CD4-positive, alpha-beta memory T cell (primary cell): ENCODE measurements around the gene KLLN. TPM values are rescaled to one million over a fixed set of nuclear protein-coding genes. Genes with fewer than 3 reads are reported as not detected.
A peak's percentile ranks its signal among the peaks of the same experiment; 100 is the strongest.
"Not testable (repeated sequence)": the region's sequence is repeated elsewhere in the genome, so short reads cannot be mapped to it uniquely, and the experiment has no call there.

ENCODE experiments used
- CTCF ChIA-PET: fragments of 350-600 bp; sonication (Branson Sonifier 250); formaldehyde crosslinking; loops from one replicate; lab custom pipeline; 2021; ENCODE audit warnings: inconsistent platforms; ENCODE audit not compliant: partially characterized antibody; lab: Charles Lee
- POLR2A ChIA-PET: fragments of 350-600 bp; sonication (Branson Sonifier 250); formaldehyde crosslinking; loops from one replicate; lab custom pipeline; 2021; ENCODE audit not compliant: partially characterized antibody; lab: Charles Lee
- DNase-seq, 5 donors: peaks; one replicate each; pipeline versions ENCODE4 v3.0.0 to v3.0.0-alpha.2; 2020 to 2022; ENCODE audit warnings: mixed read lengths in 1 of 5
- H3K27ac ChIP-seq: one replicate; pipeline ENCODE4 v1.7.0; 2013; ENCODE audit warnings: low read depth, low read length
- H3K27me3 ChIP-seq: 2 replicates; pipeline ENCODE4 v1.7.0; 2013; ENCODE audit warnings: mild to moderate bottlenecking, low read length, moderate library complexity; ENCODE audit not compliant: insufficient read depth
- H3K36me3 ChIP-seq: 2 replicates; pipeline ENCODE4 v1.7.0; 2013; ENCODE audit warnings: mild to moderate bottlenecking, low read length, moderate library complexity; ENCODE audit not compliant: insufficient read depth
- H3K4me1 ChIP-seq: 2 replicates; pipeline ENCODE4 v1.7.0; 2013; ENCODE audit warnings: mild to moderate bottlenecking, low read length, moderate library complexity; ENCODE audit not compliant: insufficient read depth
- H3K4me3 ChIP-seq, 2 donors: one replicate each; pipeline ENCODE4 v1.7.0; 2013; ENCODE audit warnings: low read length in 2 of 2, mild to moderate bottlenecking in 1 of 2
- H3K9me3 ChIP-seq, 2 donors: one replicate each; pipeline ENCODE4 v1.7.0; 2013; ENCODE audit warnings: low read length in 2 of 2, control low read depth in 1 of 2; ENCODE audit not compliant: control insufficient read depth in 1 of 2
- H3K27ac Mint-ChIP-seq, 7 donors: one replicate each; pipeline ENCODE4 v1.8.0; 2020 to 2021; ENCODE audit warnings: mixed read lengths in 7 of 7, mild to moderate bottlenecking in 6 of 7, inconsistent platforms in 3 of 7, moderate library complexity in 3 of 7
- H3K27me3 Mint-ChIP-seq, 2 donors: one replicate each; pipeline ENCODE4 v1.8.0; 2020 to 2021; ENCODE audit warnings: mixed read lengths in 2 of 2
- H3K36me3 Mint-ChIP-seq, 2 donors: one replicate each; pipeline ENCODE4 v1.8.0; 2020 to 2021; ENCODE audit warnings: mixed read lengths in 2 of 2, inconsistent platforms in 1 of 2, mild to moderate bottlenecking in 1 of 2
- H3K4me1 Mint-ChIP-seq, 4 donors: one replicate each; pipeline ENCODE4 v1.8.0; 2020 to 2021; ENCODE audit warnings: mixed read lengths in 4 of 4, mild to moderate bottlenecking in 1 of 4
- H3K4me3 Mint-ChIP-seq, 8 donors: one replicate each; pipeline ENCODE4 v1.8.0; 2020 to 2021; ENCODE audit warnings: mixed read lengths in 8 of 8, mild to moderate bottlenecking in 7 of 8, moderate library complexity in 6 of 8, inconsistent platforms in 3 of 8
- H3K9me3 Mint-ChIP-seq, 8 donors: one replicate each; pipeline ENCODE4 v1.8.0; 2020 to 2021; ENCODE audit warnings: mixed read lengths in 8 of 8, mild to moderate bottlenecking in 5 of 8, inconsistent platforms in 3 of 8, moderate library complexity in 1 of 8
- intact Hi-C: fragments of 100-400 bp; cut with micrococcal nuclease; formaldehyde crosslinking; loops from one replicate; pipeline ENCODE4 v1.15.1; 2023
- polyA plus RNA-seq, 2 donors: library from polyadenylated mRNA; unstranded; fragments of 300-500 nt; fragmentation: Illumina TruSeq; gene quantifications; one replicate each; pipeline ENCODE4 v1.2.3, GENCODE V29; 2021
- total RNA-seq, 2 experiments: library from RNA; stranded (reverse); gene quantifications; one replicate each; pipeline ENCODE4 v1.2.3, GENCODE V29; 2021

The KLLN gene
- total and polyA plus RNA-seq, 4 experiments from 2014 or later = 0.09 to 1.3 (median 1.0) TPM; not detected in 1

DNA sequence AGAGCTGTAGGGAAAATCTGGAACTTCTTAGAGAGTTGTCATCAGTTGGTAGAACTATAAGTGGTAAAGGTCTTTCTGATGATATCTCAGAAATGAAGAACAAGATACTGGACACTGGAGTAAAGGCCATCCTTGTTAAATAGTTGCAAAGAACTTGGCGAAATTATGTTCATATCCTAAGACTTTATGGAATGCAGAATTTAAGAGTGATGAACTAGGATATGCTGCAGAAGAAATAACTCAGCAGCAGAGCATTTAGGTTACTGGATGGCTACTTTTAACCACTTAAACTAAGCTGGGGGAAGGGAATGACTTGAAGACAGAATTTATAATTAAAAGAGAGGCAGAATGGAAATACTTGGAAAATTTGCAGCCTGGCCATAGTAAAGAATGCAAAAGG, 23.8 kb upstream of the KLLN start:
- peaks cover 25% of the 10 kb centered on the region for H3K4me1 ChIP-seq
- H3K27me3 ChIP-seq = no peaks in the 10 kb centered on the region
- Mint-ChIP-seq H3K27me3 (no peaks in the 10 kb centered on the region), H3K27ac (no peak overlapping the region), H3K4me3 (peak overlapping the region in 1 of 8 donors; percentile 23), H3K36me3 (peaks cover 31 to 38% of the 10 kb centered on the region in 2 donors), H3K4me1 (peaks cover 31 to 60% (median 47%) of the 10 kb centered on the region in 4 donors), H3K9me3 (peaks cover 0 to 14% (median 6%) of the 10 kb centered on the region in 8 donors)
- CTCF ChIA-PET = no interaction called here
- H3K9me3 ChIP-seq = no peaks in the 10 kb centered on the region
- POLR2A ChIA-PET = interaction anchor here (1.3 kb wide), 1 partner anchor 25 kb away, joined by 4 read pairs; no protein-coding TSS in a partner anchor
- intact Hi-C loops = no loop called here
- no peaks in the 10 kb centered on the region for H3K36me3 ChIP-seq
- no peak overlapping the region for H3K4me3 ChIP-seq
- H3K27ac ChIP-seq = no peak overlapping the region
- DNase-seq = no peak

DNA sequence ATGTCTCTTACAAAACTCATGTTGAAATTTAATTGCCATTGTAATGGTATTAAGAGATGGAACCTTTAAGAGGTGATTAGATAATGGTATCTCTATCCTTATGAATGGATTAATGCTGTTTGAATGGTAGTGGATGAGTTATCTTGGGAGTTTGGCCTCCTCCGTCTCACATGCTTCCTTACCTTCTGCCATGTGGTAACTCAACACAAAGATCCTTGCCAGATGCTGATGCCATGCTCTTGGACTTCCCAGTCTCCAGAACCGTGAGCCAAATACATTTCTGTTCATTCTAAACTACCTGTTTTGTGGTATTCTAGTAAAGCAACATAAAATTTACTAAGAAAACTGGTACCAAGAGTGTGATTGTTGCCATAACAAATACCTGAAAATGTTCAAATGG, 23.3 kb upstream of the KLLN start:
- peak overlapping the region in 1 of 7 donors; percentile 71 for H3K27ac Mint-ChIP-seq
- Histone ChIP-seq H3K4me1 (peaks cover 24% of the 10 kb centered on the region), H3K4me3 (no peak overlapping the region), H3K27me3 (no peaks in the 10 kb centered on the region), H3K9me3 (no peaks in the 10 kb centered on the region), H3K36me3 (no peaks in the 10 kb centered on the region), H3K27ac (no peak overlapping the region)
- peaks cover 34 to 43% of the 10 kb centered on the region in 2 donors for H3K36me3 Mint-ChIP-seq
- intact Hi-C loops = no loop called here
- H3K4me1 Mint-ChIP-seq = peaks cover 34 to 63% (median 50%) of the 10 kb centered on the region in 4 donors
- CTCF ChIA-PET = no interaction called here
- DNase-seq = no peak
- H3K27me3 Mint-ChIP-seq = no peaks in the 10 kb centered on the region
- H3K4me3 Mint-ChIP-seq = no peak overlapping the region
- POLR2A ChIA-PET = no interaction called here
- peaks cover 0 to 16% (median 7%) of the 10 kb centered on the region in 8 donors for H3K9me3 Mint-ChIP-seq

DNA sequence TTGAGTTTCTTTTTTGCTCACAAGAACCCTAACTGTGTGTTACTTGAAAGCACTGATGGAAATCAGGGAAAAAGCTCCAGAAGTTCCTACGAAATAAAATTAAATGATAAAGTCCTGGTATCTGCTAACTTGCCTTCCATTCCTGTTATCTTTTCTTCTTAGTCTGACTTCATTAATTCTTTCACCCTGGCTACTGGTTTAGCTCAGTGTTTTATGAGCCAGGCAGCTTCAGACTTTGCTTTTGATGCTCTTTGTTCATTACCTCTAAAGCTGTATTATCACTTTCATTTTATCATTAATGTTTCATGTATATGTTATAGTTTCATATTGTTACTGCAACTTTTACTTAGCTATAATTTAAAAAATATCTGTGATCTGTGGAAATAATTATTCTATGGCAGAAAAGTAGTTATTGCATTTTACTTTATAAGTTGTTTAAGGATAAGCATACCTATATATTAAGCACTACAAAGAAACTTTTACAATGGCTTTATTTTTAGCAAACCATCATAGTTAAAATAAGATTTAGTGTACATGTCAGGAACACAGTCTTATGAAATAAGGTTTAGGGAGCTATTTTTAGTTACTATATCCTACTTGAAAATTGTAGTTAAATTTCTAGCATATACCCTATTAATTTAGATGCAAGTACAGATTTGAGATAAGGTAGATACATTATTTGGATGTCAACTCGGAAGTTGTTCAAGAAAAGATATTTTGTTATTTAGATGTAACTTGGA, 19.4 kb upstream of the KLLN start:
- peak overlapping the region in 1 of 7 donors; percentile 19 for H3K27ac Mint-ChIP-seq
- POLR2A ChIA-PET = interaction anchor here (1.2 kb wide), 1 partner anchor 209 kb away, joined by 3 read pairs; no protein-coding TSS in a partner anchor

DNA sequence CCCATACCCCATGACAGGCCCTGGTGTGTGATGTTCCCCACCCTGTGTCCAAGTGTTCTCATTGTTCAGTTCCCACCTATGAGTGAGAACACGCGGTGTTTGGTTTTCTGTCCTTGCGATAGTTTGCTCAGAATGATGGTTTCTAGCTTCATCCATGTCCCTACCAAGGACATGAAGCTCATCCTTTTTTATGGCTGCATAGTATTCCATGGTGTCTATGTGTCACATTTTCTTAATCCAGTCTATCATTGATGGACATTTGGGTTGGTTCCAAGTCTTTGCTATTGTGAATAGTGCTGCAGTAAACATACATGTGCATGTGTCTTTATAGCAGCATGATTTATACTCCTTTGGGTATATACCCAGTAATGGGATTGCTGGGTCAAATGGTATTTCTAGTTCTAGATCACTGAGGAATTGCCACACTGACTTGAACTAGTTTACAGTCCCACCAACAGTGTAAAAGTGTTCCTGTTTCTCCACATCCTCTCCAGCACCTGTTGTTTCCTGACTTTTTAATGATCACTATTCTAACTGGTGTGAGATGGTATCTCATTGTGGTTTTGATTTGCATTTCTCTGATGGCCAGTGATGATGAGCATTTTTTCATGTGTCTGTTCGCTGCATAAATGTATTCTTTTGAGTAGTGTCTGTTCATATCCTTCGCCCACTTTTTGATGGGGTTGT, 18.2 kb upstream of the KLLN start:
- Mint-ChIP-seq H3K4me3 (peak overlapping the region in 2 of 8 donors; percentile 31 to 33), H3K4me1 (peaks cover 26 to 43% (median 34%) of the 10 kb centered on the region in 4 donors), H3K27ac (peak overlapping the region in 2 of 7 donors; percentile 4 to 21), H3K9me3 (peaks cover 0 to 19% (median 7%) of the 10 kb centered on the region in 8 donors), H3K36me3 (peaks cover 49 to 51% of the 10 kb centered on the region in 2 donors)
- H3K27me3 ChIP-seq, H3K27me3 Mint-ChIP-seq, intact Hi-C loops, H3K9me3 ChIP-seq, H3K4me3 ChIP-seq, H3K36me3 ChIP-seq, DNase-seq, H3K27ac ChIP-seq: not testable (repeated sequence)
- POLR2A ChIA-PET = interaction anchor here (1.2 kb wide), 1 partner anchor 210 kb away, joined by 3 read pairs; no protein-coding TSS in a partner anchor
- CTCF ChIA-PET = interaction anchor here (0.9 to 1.4 kb wide), 4 partner anchors 19 to 505 kb away, joined by 3 read pairs; partner anchors contain the start of genes KLLN and PTEN
- peaks cover 26% of the 10 kb centered on the region for H3K4me1 ChIP-seq

More for the DNA sequence above, 19.4 kb upstream of the KLLN start:
- Histone ChIP-seq H3K27ac (no peak overlapping the region), H3K9me3 (no peaks in the 10 kb centered on the region), H3K36me3 (no peaks in the 10 kb centered on the region), H3K4me1 (peaks cover 18% of the 10 kb centered on the region), H3K4me3 (no peak overlapping the region), H3K27me3 (no peaks in the 10 kb centered on the region)
- Mint-ChIP-seq H3K4me1 (peaks cover 32 to 55% (median 43%) of the 10 kb centered on the region in 4 donors), H3K9me3 (peaks cover 0 to 22% (median 12%) of the 10 kb centered on the region in 8 donors), H3K36me3 (peaks cover 61 to 62% of the 10 kb centered on the region in 2 donors), H3K27me3 (no peaks in the 10 kb centered on the region), H3K4me3 (peak overlapping the region in 3 of 8 donors; percentile 31 to 35 (median 31))
- DNase-seq = no peak
- CTCF ChIA-PET = interaction anchor here (0.9 to 1.4 kb wide), 5 partner anchors 20 to 953 kb away, joined by 3 read pairs; partner anchors contain the start of genes KLLN and PTEN
- intact Hi-C loops = no loop called here

DNA sequence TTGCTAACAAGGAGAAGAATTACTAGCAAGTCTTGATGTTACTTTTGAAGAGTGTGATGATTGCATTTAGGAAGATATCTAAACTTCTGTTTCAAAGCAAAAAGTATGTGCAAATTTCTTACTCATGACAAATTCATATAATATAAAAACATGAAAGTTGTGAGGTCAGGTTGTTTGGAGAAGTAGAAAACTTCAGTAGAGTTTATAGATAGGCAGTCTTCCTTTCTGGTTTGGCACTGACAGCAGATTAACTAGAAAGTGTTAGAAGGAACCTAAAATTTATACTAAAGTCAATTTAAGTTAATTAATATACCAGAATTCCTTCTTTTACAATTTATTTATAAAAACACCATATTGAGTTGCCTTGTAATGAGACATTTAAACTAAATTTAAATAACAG, 17.0 kb upstream of the KLLN start:
- Histone ChIP-seq H3K4me3 (no peak overlapping the region), H3K9me3 (no peaks in the 10 kb centered on the region), H3K27me3 (no peaks in the 10 kb centered on the region), H3K36me3 (no peaks in the 10 kb centered on the region), H3K27ac (no peak overlapping the region), H3K4me1 (peaks cover 37% of the 10 kb centered on the region)
- intact Hi-C loops = no loop called here
- H3K4me1 Mint-ChIP-seq = peaks cover 23 to 41% (median 32%) of the 10 kb centered on the region in 4 donors
- H3K4me3 Mint-ChIP-seq = no peak overlapping the region
- H3K36me3 Mint-ChIP-seq = peaks cover 38 to 40% of the 10 kb centered on the region in 2 donors
- POLR2A ChIA-PET = interaction anchor here (3.4 kb wide), 1 partner anchor 18 kb away, joined by 12 read pairs; the partner anchor contains the start of genes KLLN and PTEN
- no peaks in the 10 kb centered on the region for H3K27me3 Mint-ChIP-seq
- H3K27ac Mint-ChIP-seq = no peak overlapping the region
- H3K9me3 Mint-ChIP-seq = peaks cover 0 to 12% (median 3%) of the 10 kb centered on the region in 8 donors
- CTCF ChIA-PET = no interaction called here
- DNase-seq = no peak

DNA sequence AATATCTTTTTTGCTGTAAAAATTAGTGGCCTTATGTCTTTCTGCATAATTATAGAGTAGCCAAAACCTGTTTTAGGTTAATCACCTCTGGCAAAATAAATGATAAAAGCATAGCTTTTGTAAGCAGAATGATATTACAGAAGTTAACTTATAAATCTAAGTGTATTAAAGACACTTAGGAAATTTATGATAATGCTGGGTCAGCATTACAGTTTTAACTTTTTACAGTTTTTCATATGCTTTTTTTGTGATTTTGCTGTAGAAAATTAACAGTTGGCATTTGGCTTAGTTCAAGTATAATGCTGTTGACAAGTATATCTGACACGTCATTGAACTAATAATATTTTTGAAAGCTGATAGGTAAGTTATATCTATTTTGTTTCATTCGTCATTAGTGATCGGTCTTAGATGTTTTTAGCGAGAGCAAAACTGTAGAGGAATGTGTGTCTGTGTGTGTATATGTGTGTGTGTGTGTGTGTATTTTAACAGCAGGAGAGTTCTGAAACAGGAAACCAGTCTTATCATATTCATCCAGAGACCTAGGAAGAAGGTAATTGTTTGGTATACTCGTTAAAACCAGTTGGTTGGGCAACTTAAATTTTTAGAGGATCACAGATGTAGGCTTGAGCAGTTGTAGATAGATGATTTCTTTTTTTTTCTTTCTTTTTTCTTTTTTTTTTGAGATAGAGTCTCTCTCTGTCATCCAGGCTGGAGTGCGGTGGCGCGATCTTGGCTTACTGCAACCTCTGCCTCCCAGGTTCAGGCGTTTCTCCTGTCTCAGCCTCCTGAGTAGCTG, 15.5 kb upstream of the KLLN start:
- H3K4me3 Mint-ChIP-seq = peak overlapping the region in 3 of 8 donors; percentile 4 to 36 (median 5)
- peaks cover 30 to 56% (median 39%) of the 10 kb centered on the region in 4 donors for H3K4me1 Mint-ChIP-seq
- H3K9me3 Mint-ChIP-seq = peaks cover 0 to 12% (median 3%) of the 10 kb centered on the region in 8 donors
- CTCF ChIA-PET = interaction anchor here (1.2 kb wide), 1 partner anchor 17 kb away, joined by 3 read pairs; no protein-coding TSS in a partner anchor
- no peak overlapping the region for H3K4me3 ChIP-seq
- H3K9me3 ChIP-seq = no peaks in the 10 kb centered on the region
- no peak for DNase-seq
- intact Hi-C loops = no loop called here
- no peaks in the 10 kb centered on the region for H3K36me3 ChIP-seq
- no peaks in the 10 kb centered on the region for H3K27me3 ChIP-seq
- peak overlapping the region in 1 of 7 donors; percentile 19 for H3K27ac Mint-ChIP-seq
- H3K4me1 ChIP-seq = peaks cover 52% of the 10 kb centered on the region
- H3K27ac ChIP-seq = no peak overlapping the region
- no peaks in the 10 kb centered on the region for H3K27me3 Mint-ChIP-seq
- H3K36me3 Mint-ChIP-seq = peaks cover 38 to 41% of the 10 kb centered on the region in 2 donors
- POLR2A ChIA-PET = interaction anchor here (3.4 kb wide), 1 partner anchor 17 kb away, joined by 12 read pairs; the partner anchor contains the start of genes KLLN and PTEN
